GM12878 (cell line): ENCODE measurements around the gene GTPBP4. TPM values are rescaled to one million over a fixed set of nuclear protein-coding genes. Genes with fewer than 3 reads are reported as not detected.

ENCODE experiments used
- ATAC-seq: fragments of 200-7000 bp; cut with Tn5 transposase; 3 replicates; pipeline ENCODE4 v1.9.1; 2020; ENCODE audit warnings: mild to moderate bottlenecking, moderate library complexity
- BruUV-seq: library from RNA; stranded (reverse); fragments of 400-500 nt; replicated peaks from 2 replicates; lab custom pipeline; 2021; lab: Mats Ljungman, UMichigan
- CTCF ChIA-PET: fragments of 300-600 bp; sonication (Branson Sonifier 250); formaldehyde crosslinking; extraction: SDS; loops from one replicate; lab custom pipeline; 2021; ENCODE audit warnings: inconsistent platforms; lab: Yijun Ruan, JAX
- POLR2A ChIA-PET: fragments of 350-600 bp; formaldehyde crosslinking; extraction: SDS; loops from one replicate; lab custom pipeline; 2021; ENCODE audit warnings: inconsistent platforms; lab: Charles Lee
- RAD21 ChIA-PET: fragments of 300-600 bp; sonication (Branson Sonifier 250); formaldehyde crosslinking; loops from one replicate; lab custom pipeline; 2023; ENCODE audit warnings: antibody characterized with exemption; ENCODE audit not compliant: unreplicated experiment; lab: Charles Lee
- SMC1A ChIA-PET: fragments of 300-600 bp; sonication (Branson Sonifier 250); formaldehyde crosslinking; loops from one replicate; lab custom pipeline; 2023; ENCODE audit not compliant: unreplicated experiment, uncharacterized antibody; lab: Charles Lee
- DNase-seq: peaks from one replicate; pipeline ENCODE4 v3.0.0-alpha.2; 2011; ENCODE audit warnings: low read depth, low spot score
- FAIRE-seq: peaks from 3 replicates; lab custom pipeline; 2011; peaks lifted over from hg19 to GRCh38; lab: Jason Lieb, UNC
- H2AFZ ChIP-seq: 2 replicates; pipeline ENCODE4 v1.6.0; 2011; ENCODE audit warnings: low read depth, low read length, control low read depth; ENCODE audit not compliant: control insufficient read depth
- H3K27ac ChIP-seq: 2 replicates; pipeline ENCODE4 v1.5.1; 2011; ENCODE audit warnings: control low read depth; ENCODE audit not compliant: control insufficient read depth, insufficient read depth
- H3K27me3 ChIP-seq, 2 experiments: replicated peaks in 1 of 2; 2 replicates each; pipeline versions ENCODE4 v1.6.0 to v1.6.1; 2011; ENCODE audit warnings: low read length in 1 of 2; ENCODE audit not compliant: control insufficient read depth in 2 of 2, insufficient read depth in 2 of 2
- H3K36me3 ChIP-seq, 2 experiments: 2 replicates each; pipeline ENCODE4 v1.5.1; 2011; ENCODE audit warnings: low read length in 1 of 2; ENCODE audit not compliant: control insufficient read depth in 2 of 2, insufficient read depth in 2 of 2
- H3K4me1 ChIP-seq: 2 replicates; pipeline ENCODE4 v1.6.1; 2011; ENCODE audit warnings: mild to moderate bottlenecking, low read length, moderate library complexity, mixed read lengths; ENCODE audit not compliant: control insufficient read depth, insufficient read depth
- H3K4me2 ChIP-seq: 2 replicates; pipeline ENCODE4 v1.6.0; 2011; ENCODE audit warnings: control low read depth; ENCODE audit not compliant: control insufficient read depth, insufficient read depth
- H3K4me3 ChIP-seq: fragments of 200-600 bp; sonication (generic); 2 replicates; pipeline ENCODE4 v1.5.1; 2016
- H3K79me2 ChIP-seq: 2 replicates; pipeline ENCODE4 v1.6.0; 2011; ENCODE audit warnings: low read length; ENCODE audit not compliant: control insufficient read depth, insufficient read depth
- H3K9ac ChIP-seq: 2 replicates; pipeline ENCODE4 v1.8.0; 2011; ENCODE audit warnings: low read length, control low read depth, mixed read lengths; ENCODE audit not compliant: control insufficient read depth, insufficient read depth
- H3K9me3 ChIP-seq: replicated peaks from 3 replicates; pipeline ENCODE4 v1.5.1; 2011; ENCODE audit warnings: mild to moderate bottlenecking, low read length; ENCODE audit not compliant: control insufficient read depth, insufficient read depth
- H4K20me1 ChIP-seq: 2 replicates; pipeline ENCODE4 v1.6.0; 2011; ENCODE audit not compliant: control insufficient read depth, insufficient read depth
- CBFB ChIP-seq: IDR thresholded peaks from 2 replicates; pipeline ENCODE4 v1.6.1; 2016; ENCODE audit warnings: antibody characterized with exemption, low read depth
- CEBPB ChIP-seq, 2 experiments: fragments of 150-350 bp in 1 of 2; IDR thresholded peaks; 2 replicates each; pipeline ENCODE4 v1.6.1; 2012 to 2014; ENCODE audit warnings: low read depth in 2 of 2, low read length in 2 of 2, borderline replicate concordance in 1 of 2, inconsistent platforms in 1 of 2
- CUX1 ChIP-seq: IDR thresholded peaks from 2 replicates; pipeline ENCODE4 v1.6.1; 2012; ENCODE audit warnings: improper control_type of control experiment, low read depth, low read length; ENCODE audit not compliant: insufficient replicate concordance
- ELK1 ChIP-seq: IDR thresholded peaks from 2 replicates; pipeline ENCODE4 v1.6.1; 2012; ENCODE audit warnings: low read depth, low read length, improper control_type of control experiment
- LARP7 ChIP-seq: fragments of 450-650 bp; IDR thresholded peaks from 2 replicates; pipeline ENCODE4 v1.6.1; 2017; ENCODE audit warnings: mild to moderate bottlenecking
- MLLT1 ChIP-seq: fragments of 450-650 bp; IDR thresholded peaks from 2 replicates; pipeline ENCODE4 v1.6.1; 2016; ENCODE audit warnings: mild to moderate bottlenecking
- MXI1 ChIP-seq: fragments of 150-350 bp; IDR thresholded peaks from 2 replicates; pipeline ENCODE4 v1.6.1; 2011; ENCODE audit warnings: low read depth, mild to moderate bottlenecking, inconsistent platforms, low read length, improper control_type of control experiment
- MYC ChIP-seq: IDR thresholded peaks from 2 replicates; pipeline ENCODE4 v1.6.1; 2011; ENCODE audit warnings: mild to moderate bottlenecking, low read length, moderate library complexity, inconsistent platforms; ENCODE audit not compliant: insufficient read depth, insufficient replicate concordance, insufficient read length, severe bottlenecking
- POU2F2 ChIP-seq: IDR thresholded peaks from 3 replicates; pipeline ENCODE4 v1.6.1; 2011; ENCODE audit warnings: low read depth, mild to moderate bottlenecking, low read length, borderline replicate concordance
- SMARCA5 ChIP-seq: fragments of 450-650 bp; IDR thresholded peaks from 2 replicates; pipeline ENCODE4 v1.6.1; 2017; ENCODE audit warnings: mild to moderate bottlenecking
- TCF3 ChIP-seq: IDR thresholded peaks from 2 replicates; pipeline ENCODE4 v1.6.1; 2012; ENCODE audit warnings: low read depth, mild to moderate bottlenecking, low read length, borderline replicate concordance; ENCODE audit not compliant: insufficient read depth
- YY1 ChIP-seq: IDR thresholded peaks from 2 replicates; pipeline ENCODE4 v1.6.1; 2011; ENCODE audit warnings: low read depth, mild to moderate bottlenecking, low read length
- WGBS: methylation state at CpG from one replicate; pipeline ENCODE4 v1.1.6; 2016; ENCODE audit warnings: low lambda C conversion rate; ENCODE audit not compliant: insufficient replicate concordance, insufficient coverage; ENCODE audit errors: missing lambda C conversion rate; 5-methylcytosine and 5-hydroxymethylcytosine counted together
- in situ Hi-C: fragments of 300-500 bp; cut with MboI; formaldehyde crosslinking; loops from 9 replicates; pipeline ENCODE4 v1.14.3; 2018; ENCODE audit warnings: mixed read lengths
- intact Hi-C: fragments of 100-400 bp; cut with micrococcal nuclease; formaldehyde crosslinking; loops from one replicate; pipeline ENCODE4 v1.14.2; 2022; ENCODE audit not compliant: unreplicated experiment
- polyA plus RNA-seq, 11 experiments: library from polyadenylated mRNA; depleted of rRNA in 4 of 11; unstranded in 6 of 11; stranded (reverse) in 5 of 11; fragments of >200 nt; fragmentation: Nextera tagmentation in 4 of 11; fragmentation: Illumina TruSeq in 1 of 11; extraction: Ambion mirVana in 4 of 11; extraction: Trizol in 1 of 11; gene quantifications; 1 replicate in 1 of 11; 2 replicates in 10 of 11; pipeline versions ENCODE4 v1.2.1 to v1.2.3, GENCODE V29; 2011 to 2016; ENCODE audit warnings: inconsistent platforms in 2 of 11, missing spikeins in 2 of 11, low read depth in 1 of 11
- total RNA-seq, 4 experiments: library from RNA; depleted of rRNA in 3 of 4; stranded (reverse); fragments of >200 nt in 3 of 4; fragmentation: Illumina TruSeq in 1 of 4; extraction: Trizol in 1 of 4; gene quantifications; 2 replicates each; pipeline versions ENCODE4 v1.2.1 to v1.2.3, GENCODE V29; 2013 to 2021

GTPBP4 gene
- total and polyA plus RNA-seq, 10 of the 15 experiments (the other 5 are each of a cell fraction or from before 2014, with no cell fraction given), result 58.5 to 118 (median 71.4) TPM

- Histone ChIP-seq H4K20me1 (no peaks in the 10 kb centered on the region), H3K4me2 (no peak overlapping the region), H2AFZ (no peak overlapping the region), H3K4me3 (no peak overlapping the region), H3K4me1 (no peaks in the 10 kb centered on the region), H3K79me2 (no peaks in the 10 kb centered on the region), H3K9me3 (no peaks in the 10 kb centered on the region), H3K27ac (no peak overlapping the region), H3K9ac (no peak overlapping the region), H3K27me3 (no peaks in the 10 kb centered on the region), H3K36me3 (no peaks in the 10 kb centered on the region)
- ATAC-seq (no peak), DNase-seq (no peak), FAIRE-seq (no peak)
- in situ Hi-C loops (no loop called here), intact Hi-C loops (no loop called here)
- 73% methylated on average over 20 of the region's 20 CpGs for WGBS
- ChIA-PET CTCF (no interaction called here), SMC1A (no interaction called here), POLR2A (no interaction called here), RAD21 (no interaction called here)
- BruUV-seq, result no TSS peak
- TF ChIP-seq YY1 (no peak), LARP7 (no peak), MXI1 (no peak), TCF3 (no peak), CBFB (no peak), POU2F2 (no peak), MLLT1 (no peak), MYC (no peak), SMARCA5 (no peak), CUX1 (no peak), ELK1 (no peak), CEBPB (IDR thresholded peaks at IDR 0.05; ENCODE audit: borderline replicate concordance in 1 of 2, low read depth in 2 of 2, low read length in 2 of 2) (no peak)
Observed at GRCh38 chr10:964988-965417, 23.2 kb upstream of the GTPBP4 start.
